Measurements from ENCODE around the gene CUL4B.
"Not testable (repeated sequence)": the region's sequence is repeated elsewhere in the genome, so short reads cannot be mapped to it uniquely, and the experiment has no call there.

Gene CUL4B

DNA sequence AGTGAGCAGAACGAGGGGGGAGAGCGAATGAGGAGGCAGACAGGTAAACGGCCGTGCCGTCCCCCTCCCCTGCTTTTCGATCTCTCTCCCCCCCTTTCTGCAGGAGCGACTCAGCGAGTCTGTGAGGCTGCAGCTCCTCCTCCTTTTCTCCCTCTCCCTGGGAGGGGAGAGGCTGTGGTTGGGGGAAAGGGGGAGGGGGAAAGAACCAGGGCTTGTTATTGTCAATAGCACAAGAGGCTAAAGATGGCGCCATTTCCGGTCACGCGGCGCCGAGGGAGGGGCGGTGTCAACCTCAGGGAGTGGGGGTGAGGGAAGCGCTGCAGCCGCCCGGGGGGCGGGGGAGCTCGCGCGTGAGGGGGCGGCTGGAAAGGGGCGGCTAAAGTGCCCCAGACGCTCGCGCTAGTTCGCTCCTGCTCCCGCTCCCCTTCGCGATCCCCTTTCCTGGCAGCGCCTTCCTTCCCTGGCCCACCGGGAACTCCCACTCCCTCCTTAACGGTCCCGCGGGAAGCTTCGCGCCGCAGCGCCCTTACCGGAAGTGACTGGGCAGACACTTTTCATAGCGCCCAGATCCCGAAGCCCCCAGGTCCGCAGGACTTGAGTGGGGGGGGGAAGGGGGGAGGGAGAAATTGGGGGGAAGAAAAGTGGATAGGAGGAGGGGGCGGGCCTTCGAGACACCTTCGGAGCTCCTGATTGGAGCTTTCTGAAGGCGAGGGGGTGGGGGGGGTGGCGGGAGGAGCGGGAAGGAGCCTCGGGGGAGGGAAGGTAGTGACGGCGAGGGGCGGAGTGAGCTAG lies at the start of gene CUL4B:
Gene CUL4B, minus strand, starts transcription at position 121 of the 792 bp plus-strand sequence. CDS start 324 bp downstream, outside the sequence.
- in situ Hi-C loops (cut with MboI; ENCODE audit: low pct_unique_long_range_greater_than_20kb, low sequenced_read_pairs): no loop called here
- DNase-seq: peak; percentile 96

DNA sequence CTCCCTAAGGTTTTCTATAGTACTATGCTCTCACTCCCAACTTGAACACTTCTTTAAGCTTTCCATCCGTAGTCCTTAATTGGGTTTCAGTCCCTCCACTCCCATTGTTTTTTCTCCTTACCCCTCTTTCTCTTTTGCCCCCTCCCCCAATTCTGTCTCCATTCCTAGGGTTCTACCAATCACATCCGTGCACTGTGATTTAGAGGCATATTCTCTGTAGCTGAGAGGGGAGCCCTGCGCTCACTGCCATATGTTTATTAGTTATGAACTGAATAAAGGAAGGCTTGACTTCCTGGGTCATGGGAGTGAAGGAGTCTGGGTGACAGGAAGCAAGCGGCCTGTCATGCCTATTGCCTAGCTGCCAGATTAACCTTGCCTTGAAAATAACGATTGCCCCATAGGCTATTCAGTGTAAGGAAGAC lies 43.6 kb upstream of the CUL4B start:
- in situ Hi-C loops (cut with MboI; ENCODE audit: low pct_unique_long_range_greater_than_20kb, low sequenced_read_pairs): no loop called here
- peak; percentile 53 for DNase-seq

DNA sequence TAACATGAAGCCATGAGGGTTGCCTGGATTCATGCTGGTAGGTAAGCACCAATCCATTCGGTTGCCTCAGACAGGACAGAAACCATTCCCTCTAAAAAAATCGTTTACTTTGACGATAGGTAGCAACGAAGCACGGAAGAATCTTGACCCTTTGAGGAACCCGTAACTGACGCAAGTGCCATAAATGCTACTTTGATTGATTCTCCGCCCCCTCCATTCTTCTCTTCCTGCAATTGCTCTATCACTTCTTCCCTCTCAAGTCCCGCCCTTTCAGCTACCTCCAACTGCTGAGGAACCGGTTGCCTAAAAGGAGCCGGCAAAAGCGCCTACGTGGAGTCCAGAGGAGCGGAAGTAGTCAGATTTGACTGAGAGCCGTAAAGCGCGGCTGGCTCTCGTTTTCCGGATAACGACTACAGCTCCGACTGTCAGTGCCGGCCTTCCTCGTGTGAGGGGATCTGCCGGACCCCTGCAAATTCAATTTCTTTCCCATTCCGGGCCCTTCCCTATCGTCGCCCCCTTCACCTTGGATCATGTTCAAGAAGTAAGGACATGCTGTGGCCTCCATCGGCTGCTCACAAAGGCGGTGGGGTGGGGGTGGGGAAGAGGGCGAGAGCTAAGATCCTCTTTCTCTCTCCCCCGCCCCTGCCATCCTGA lies 43.1 kb upstream of the CUL4B start, which contains the start of gene MCTS1:
Gene MCTS1, plus strand, starts transcription at position 395 of the 654 bp plus-strand sequence. Its CDS starts 136 bp downstream, at position 531.
- in situ Hi-C loops (cut with MboI; ENCODE audit: low pct_unique_long_range_greater_than_20kb, low sequenced_read_pairs): no loop called here
- DNase-seq: peak; percentile 99

DNA sequence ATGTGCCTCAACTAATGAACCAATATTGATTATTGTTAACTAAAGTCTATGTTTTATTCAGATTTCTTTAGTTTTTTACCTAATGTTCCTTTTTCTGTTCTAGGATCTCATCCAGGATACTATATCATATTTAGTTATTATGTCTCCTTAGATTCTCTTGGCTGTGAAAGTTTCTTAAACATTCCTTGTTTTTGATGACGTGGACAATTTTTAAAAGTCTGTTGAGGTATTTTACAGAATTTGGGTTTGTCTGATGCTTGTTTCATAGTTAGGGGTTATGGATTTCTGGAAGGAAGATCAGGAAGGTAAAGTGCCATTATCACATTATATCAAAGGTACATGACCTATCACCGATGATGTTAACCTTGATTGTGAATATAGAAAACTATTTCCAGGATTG lies 24.9 kb upstream of the CUL4B start:
- DNase-seq: no peak
- in situ Hi-C loops (cut with MboI; ENCODE audit: low pct_unique_long_range_greater_than_20kb, low sequenced_read_pairs): no loop called here

DNA sequence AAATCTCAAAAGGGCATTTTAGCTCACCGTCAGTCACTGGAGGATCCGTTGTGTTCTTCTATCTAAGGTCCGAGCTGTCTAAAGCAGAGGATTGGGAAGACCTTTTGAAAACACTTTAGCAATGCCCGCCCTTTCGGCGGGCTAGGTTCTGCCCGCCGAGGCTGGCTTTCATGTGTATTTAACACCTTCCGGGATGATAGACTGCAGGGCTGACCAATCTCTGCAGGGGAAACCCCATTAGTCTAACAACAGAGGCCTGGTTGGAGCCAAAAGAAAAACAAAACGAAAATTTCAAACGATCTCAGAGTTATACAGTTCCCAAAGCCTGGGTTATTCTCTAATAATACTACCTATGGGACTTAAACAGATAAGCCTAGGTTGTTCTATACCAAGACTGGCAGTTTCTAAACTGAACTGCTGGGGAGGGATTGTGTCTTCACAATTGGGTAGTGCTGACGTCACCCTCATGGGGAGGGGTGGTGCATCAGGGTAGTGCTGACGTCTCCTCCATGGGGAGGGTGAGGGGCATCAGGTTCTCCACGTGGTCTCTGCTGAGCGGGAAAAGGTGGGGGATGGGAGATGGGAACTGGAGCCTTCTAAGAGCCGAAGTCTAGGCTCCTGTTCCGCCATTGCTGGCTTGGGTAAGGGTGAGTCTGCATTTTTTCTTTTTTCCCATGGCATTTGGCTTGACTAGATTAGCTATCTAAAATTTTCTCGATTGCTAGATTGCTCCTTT lies 14.8 kb upstream of the CUL4B start:
- no peak for DNase-seq
- in situ Hi-C loops (cut with MboI; ENCODE audit: low pct_unique_long_range_greater_than_20kb, low sequenced_read_pairs): no loop called here

DNA sequence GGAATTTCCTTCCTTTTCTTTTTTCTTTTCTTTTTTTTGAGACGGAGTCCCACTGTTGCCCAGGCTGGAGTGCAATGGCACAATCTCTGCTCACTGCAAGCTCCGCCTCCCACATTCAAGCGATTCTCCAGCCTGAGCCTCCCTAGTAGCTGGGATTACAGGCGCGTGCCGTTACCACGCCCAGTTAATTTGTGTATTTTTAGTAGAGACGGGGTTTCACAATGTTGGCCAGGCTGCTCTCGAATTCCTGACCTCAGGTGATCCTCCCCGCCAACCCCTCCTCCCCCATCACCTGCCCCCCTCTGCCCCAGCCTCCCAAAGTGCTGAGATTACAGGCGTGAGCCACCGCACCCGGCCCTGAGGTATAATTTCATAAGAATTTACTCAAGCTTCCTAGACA lies 13.0 kb upstream of the CUL4B start:
- in situ Hi-C loops (cut with MboI; ENCODE audit: low pct_unique_long_range_greater_than_20kb, low sequenced_read_pairs); DNase-seq: not testable (repeated sequence)

DNA sequence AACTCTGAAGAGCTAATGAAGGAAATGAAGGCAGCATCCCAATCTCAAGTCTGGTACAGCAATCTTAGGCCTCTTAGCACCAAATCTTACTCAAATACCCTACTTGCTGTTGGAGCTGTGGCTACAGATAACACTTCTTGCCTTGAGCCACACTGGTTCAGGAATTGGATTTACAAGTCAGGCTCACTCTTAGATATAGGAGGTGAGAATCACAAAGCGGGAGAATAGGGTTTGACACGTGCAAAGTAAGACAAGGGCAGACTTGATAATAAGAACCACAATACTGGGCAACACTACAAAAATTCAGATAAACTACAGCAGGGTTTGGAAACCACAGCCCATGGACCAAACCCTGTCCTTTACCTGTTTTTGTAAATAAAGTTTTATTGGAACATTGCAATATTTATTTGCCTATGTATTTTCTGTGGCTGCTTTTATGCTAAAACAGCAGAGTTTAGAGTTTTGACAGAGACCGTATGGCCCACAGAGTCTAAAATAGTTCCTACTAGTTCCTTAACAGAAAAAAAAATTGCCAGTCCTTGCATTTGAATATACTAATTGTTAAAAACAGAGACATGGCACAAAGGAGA lies 9.3 kb upstream of the CUL4B start:
- DNase-seq: no peak

DNA sequence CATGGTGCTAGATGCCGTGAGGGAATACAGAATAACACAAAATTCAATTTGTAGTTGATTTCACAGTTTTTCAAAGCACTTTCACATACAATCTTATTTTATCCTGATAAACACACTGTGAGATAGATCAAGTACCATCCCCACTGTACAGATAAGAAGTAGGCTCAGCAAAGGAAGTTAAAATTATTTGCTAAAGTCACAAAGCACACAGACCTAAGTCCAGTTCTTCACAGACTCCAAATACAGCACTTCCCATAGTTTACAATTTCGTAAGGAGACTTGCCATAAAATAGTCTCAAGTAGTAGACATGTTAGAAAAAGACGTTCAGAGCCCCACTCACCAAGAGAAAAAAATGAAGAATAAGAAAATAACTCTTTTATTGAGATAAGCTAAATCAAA lies 7.8 kb upstream of the CUL4B start:
- in situ Hi-C loops (cut with MboI; ENCODE audit: low pct_unique_long_range_greater_than_20kb, low sequenced_read_pairs): no loop called here
- no peak for DNase-seq

More for the DNA sequence above, 9.3 kb upstream of the CUL4B start:
- in situ Hi-C loops (cut with MboI; ENCODE audit: low pct_unique_long_range_greater_than_20kb, low sequenced_read_pairs): no loop called here

DNA sequence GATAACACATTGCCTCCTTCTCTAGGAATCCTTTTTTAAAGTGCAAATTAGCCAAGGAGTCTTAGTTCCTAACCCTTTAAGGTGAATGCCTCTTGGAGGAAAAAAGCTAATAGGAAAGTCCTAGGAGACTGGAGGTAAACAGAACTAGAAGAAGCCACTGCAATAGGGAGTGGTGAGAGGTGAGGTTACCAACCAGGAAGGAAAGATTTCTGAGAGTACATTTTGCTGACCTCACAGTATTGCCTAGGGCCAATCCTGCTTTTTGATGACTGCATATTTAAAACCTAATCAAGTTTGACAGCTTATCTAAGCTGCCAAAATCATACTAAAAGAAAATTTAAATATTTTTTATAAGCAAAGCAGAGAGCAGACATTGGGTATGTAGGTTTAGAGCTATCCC lies 7.3 kb upstream of the CUL4B start:
- DNase-seq: no peak
- in situ Hi-C loops (cut with MboI; ENCODE audit: low pct_unique_long_range_greater_than_20kb, low sequenced_read_pairs): no loop called here

DNA sequence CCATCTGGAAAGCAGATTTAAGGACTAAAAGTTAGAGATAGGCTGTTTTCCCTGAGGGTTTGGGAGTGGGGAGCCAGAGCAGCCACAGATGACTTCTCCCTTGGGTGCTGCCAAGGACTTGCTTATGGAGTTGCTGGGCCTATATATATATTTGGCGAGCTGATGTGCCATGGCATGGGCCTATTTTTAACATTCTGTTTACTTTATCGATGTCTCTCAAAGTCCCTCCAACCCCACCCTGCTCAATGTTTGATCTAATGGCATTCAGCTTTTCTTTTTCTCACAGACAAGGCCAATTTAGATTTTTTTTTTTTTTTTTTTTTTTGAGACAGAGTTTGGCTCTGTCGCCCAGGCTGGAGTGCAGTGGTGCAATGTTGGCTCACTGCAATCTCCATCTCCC lies 6.1 kb upstream of the CUL4B start:
- no peak for DNase-seq
- in situ Hi-C loops (cut with MboI; ENCODE audit: low pct_unique_long_range_greater_than_20kb, low sequenced_read_pairs): no loop called here

DNA sequence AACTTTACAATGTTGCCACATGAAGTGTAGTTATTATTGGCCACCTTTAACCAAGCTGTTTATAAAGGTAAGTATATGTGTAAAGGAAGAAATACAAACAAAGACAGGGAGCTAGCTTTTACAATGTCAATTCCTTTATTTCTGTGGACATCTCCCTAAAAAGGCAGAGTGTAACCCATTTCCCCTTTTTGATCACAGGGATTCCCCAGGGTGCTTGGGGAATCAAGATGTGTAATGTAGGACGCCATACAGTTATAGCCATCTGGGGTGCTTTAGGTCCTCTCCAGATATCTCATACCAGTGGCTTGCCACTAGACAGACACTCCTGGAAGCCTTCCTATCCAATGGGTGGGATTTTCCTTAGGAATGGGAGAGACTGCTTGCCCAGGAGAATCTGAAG lies 4.2 kb upstream of the CUL4B start:
- in situ Hi-C loops (cut with MboI; ENCODE audit: low pct_unique_long_range_greater_than_20kb, low sequenced_read_pairs): no loop called here
- DNase-seq: no peak

DNA sequence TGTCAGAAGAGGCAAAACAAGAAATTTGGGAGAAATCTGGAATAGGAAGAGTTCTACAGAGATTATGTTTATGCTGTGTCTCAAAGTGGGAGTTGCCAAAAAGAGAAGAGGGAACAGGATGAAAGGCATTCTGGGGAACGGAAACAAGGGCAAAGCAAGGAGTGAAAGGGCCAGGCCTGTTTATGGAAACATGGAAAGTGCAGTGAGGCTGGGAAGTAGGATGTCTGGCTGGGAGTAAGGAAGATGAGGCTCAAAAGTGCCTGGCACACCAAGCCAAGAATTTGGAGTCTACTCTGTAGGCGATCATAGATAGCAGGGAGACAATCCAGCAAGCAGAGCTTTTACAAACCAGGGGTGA lies 1.8 kb upstream of the CUL4B start:
- peak; percentile 41 for DNase-seq
- in situ Hi-C loops (cut with MboI; ENCODE audit: low pct_unique_long_range_greater_than_20kb, low sequenced_read_pairs): no loop called here

DNA sequence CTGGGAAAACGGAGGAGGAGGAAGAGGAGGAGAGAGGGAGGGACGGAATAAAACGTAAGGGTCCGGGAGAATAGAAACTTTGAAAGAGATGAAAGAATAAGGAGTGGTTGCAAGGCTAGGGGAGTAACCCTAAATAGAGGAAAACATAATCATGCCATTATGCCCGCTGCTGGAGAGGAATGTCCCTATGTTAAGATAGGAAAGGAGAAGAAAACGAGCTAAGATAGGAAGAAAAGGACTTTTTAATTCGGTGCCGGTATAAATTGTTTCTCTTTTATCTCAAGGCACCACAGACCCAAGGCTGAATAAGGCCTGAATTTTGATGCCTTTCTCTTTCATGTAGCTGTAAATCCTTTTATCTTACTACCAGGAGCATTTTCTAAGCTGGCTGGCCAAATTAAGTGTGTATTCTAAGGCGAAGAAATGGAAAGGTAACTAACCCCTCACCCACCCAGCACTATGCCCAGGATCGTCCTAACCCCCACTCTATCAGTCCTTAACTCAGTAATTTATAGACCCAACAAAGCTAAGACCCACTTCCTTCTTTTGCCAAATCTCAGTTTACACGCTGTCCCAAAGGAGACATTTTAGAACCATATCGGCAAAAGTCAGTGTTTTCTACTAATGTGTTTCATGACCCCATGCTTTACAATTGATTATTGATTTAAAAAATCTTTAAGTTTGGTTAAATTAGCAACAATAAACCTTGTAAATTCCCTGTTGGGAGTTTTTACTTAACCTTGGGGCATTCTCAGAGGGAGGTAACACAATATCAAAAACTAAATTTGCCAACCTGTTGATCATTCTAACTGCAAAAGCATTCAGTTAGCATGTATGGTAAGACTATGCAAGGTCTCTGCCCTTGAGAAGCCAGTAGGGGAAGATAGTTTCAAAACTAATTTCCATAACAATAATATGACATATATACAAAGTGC lies 1.1 kb upstream of the CUL4B start:
- in situ Hi-C loops (cut with MboI; ENCODE audit: low pct_unique_long_range_greater_than_20kb, low sequenced_read_pairs): no loop called here
- DNase-seq: peak; percentile 35

DNA sequence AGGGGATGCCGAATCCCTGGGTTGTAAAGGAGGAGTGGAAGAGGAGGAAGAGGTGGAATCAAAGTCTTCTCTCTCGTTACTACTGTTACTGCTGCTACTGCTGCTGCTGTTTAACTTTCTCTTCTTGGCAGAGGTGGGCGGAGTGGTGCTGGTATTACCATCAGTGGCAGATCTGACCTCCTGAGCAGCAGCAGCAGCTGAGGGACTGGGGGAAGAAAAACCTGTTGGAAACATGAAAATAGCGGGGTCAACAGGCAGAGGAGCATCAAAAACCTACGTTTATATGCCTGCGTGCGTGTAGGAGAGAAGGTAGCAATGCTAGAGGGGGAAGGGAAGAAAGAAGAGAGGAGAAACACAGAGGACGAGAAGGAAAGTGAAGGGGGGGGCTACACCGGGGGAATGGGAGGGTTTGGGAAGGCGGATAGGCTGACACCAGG lies 339 bp downstream of the CUL4B start:
- in situ Hi-C loops (cut with MboI; ENCODE audit: low pct_unique_long_range_greater_than_20kb, low sequenced_read_pairs): no loop called here
- no peak for DNase-seq

DNA sequence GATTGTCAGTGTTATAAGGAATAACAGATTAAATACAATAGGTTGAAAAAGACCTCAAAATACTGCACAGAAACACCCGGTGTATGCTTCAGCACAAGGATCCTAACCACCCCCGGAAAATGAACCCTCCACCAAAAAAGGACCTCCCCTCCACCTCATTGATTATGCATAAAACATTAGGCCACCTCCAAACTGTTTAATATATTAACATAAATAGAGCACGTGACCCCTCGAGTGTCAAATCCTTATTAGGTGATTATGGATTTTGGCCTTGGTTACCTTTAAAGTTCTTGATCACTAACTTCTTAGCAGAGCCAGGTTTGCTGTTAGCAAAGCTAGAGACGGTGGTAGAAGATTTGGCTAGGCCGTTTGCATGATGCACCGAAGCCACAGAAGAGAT lies 958 bp downstream of the CUL4B start:
- in situ Hi-C loops (cut with MboI; ENCODE audit: low pct_unique_long_range_greater_than_20kb, low sequenced_read_pairs): no loop called here
- DNase-seq: peak; percentile 15

DNA sequence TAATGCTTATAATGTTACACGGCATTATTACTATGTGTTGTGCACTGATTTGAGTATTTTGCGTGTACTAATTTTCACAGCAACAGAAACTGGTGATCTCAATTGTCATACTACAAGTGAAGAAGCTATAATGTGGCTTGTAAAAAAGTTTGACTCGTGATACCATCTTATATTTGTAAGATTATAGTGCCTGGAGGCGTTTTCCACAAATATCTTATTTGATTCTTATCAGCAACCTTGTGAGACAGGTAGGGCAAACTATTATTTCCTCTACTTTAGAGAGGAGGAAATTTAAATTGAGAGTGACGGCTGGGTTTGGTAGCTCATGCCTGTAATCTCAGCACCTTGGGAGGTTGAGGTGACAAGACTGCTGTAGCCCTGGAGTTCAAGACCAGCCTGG lies 4.5 kb downstream of the CUL4B start:
- in situ Hi-C loops (cut with MboI; ENCODE audit: low pct_unique_long_range_greater_than_20kb, low sequenced_read_pairs): no loop called here
- no peak for DNase-seq

DNA sequence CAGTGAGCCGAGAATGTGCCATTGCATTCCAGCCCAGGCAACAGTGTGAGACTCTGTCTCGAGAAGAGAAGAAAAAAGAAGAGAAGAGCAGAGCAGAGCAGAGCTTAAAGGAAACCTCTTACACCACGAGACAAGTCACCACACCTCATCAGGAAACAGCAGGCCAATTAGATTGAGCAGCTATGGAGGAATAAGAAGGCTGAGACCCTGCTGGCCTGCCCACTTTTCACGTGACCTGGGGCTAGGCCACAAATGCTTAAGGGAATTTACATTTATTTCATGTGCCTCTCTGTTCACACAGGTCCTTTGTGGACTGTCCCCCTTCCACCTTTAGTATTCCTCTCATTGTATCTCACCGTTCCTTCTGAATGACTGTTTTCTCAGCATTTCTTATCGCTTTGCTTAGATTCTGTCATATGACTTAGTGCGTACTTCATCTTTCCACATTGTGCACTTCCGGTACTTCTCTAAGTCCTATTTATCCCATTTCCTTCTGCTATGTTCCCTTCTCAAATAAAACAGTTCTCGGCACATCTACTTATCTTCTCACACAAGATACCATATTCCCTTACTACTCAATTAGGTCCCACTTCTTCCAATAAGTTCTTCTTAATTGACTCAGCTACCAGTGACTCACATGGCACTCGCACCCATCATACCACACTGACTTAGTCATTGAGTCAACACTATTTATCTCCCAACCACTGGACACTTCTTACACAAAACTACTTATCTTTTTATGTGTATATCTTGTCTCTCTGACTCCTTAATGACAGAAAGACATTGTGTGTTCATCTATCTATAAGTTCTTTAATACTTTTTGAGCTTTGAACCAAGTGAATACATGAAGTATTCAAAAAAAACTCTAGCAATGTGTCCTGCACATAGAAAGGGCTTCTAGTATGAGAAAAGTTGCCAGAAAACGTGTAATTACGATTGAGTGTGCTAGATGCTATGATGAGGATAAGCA lies 11.0 kb downstream of the CUL4B start:
- DNase-seq: no peak
- in situ Hi-C loops (cut with MboI; ENCODE audit: low pct_unique_long_range_greater_than_20kb, low sequenced_read_pairs): loop anchor here (25.0 kb wide), 1 partner anchor 213 kb away; no protein-coding TSS in a partner anchor

Measured in KBM-7 (cell line).